Liver (tissue), 9 donors: ENCODE data around the gene MALRD1. TPM values are rescaled to one million over a fixed set of nuclear protein-coding genes. Genes with fewer than 3 reads are reported as not detected.

Experiments used
- DNase-seq: peaks from one replicate; pipeline ENCODE4 v3.0.0-alpha.2; 2017; ENCODE audit warnings: low spot score
- H3K27ac ChIP-seq, 2 donors: one replicate each; pipeline ENCODE4 v1.7.0; 2013; ENCODE audit warnings: inconsistent platforms in 2 of 2, low read length in 2 of 2, control low read depth in 1 of 2, low read depth in 1 of 2, mild to moderate bottlenecking in 1 of 2
- H3K27me3 ChIP-seq, 4 donors: one replicate each; pipeline versions ENCODE4 v1.6.1 to v1.7.0; 2013; ENCODE audit warnings: low read length in 3 of 4, inconsistent platforms in 1 of 4, mild to moderate bottlenecking in 1 of 4, moderate library complexity in 1 of 4; ENCODE audit not compliant: control insufficient read depth in 4 of 4, insufficient read depth in 4 of 4
- H3K36me3 ChIP-seq, 4 donors: one replicate each; pipeline versions ENCODE4 v1.6.1 to v1.7.0; 2013; ENCODE audit warnings: low read length in 3 of 4, mild to moderate bottlenecking in 3 of 4, low read depth in 1 of 4, moderate library complexity in 1 of 4; ENCODE audit not compliant: control insufficient read depth in 4 of 4, insufficient read depth in 3 of 4
- H3K4me1 ChIP-seq, 4 donors: one replicate each; pipeline versions ENCODE4 v1.6.1 to v1.7.0; 2013; ENCODE audit warnings: low read length in 3 of 4, mild to moderate bottlenecking in 3 of 4, moderate library complexity in 1 of 4; ENCODE audit not compliant: control insufficient read depth in 4 of 4, insufficient read depth in 4 of 4
- H3K4me3 ChIP-seq, 3 donors: one replicate each; pipeline versions ENCODE4 v1.6.1 to v1.7.0; 2013; ENCODE audit warnings: low read length in 3 of 3, control low read depth in 1 of 3, low read depth in 1 of 3, mild to moderate bottlenecking in 1 of 3
- H3K9ac ChIP-seq, 2 donors: one replicate each; pipeline ENCODE4 v1.7.0; 2013; ENCODE audit warnings: low read length in 2 of 2, mild to moderate bottlenecking in 2 of 2, moderate library complexity in 2 of 2, control low read depth in 1 of 2, low read depth in 1 of 2
- H3K9me3 ChIP-seq, 4 donors: one replicate each; pipeline versions ENCODE4 v1.6.1 to v1.7.0; 2013; ENCODE audit warnings: low read length in 3 of 4; ENCODE audit not compliant: control insufficient read depth in 4 of 4
- ATF3 ChIP-seq: IDR thresholded peaks from 2 replicates; pipeline ENCODE4 v1.6.1; 2016; ENCODE audit warnings: antibody characterized with exemption
- FOXA1 ChIP-seq: IDR thresholded peaks from 2 replicates; pipeline ENCODE4 v1.6.1; 2016; ENCODE audit warnings: antibody characterized with exemption
- FOXA2 ChIP-seq: IDR thresholded peaks from 2 replicates; pipeline ENCODE4 v1.6.1; 2016; ENCODE audit warnings: antibody characterized with exemption
- GABPA ChIP-seq, 2 donors: IDR thresholded peaks in 1 of 2; conservative IDR thresholded peaks in 1 of 2; 2 replicates each; pipeline ENCODE4 v1.6.1; 2016; ENCODE audit warnings: antibody characterized with exemption in 2 of 2, mild to moderate bottlenecking in 1 of 2, moderate library complexity in 1 of 2
- HNF4A ChIP-seq, 2 donors: conservative IDR thresholded peaks; 2 replicates each; pipeline ENCODE4 v1.6.1; 2016; ENCODE audit warnings: antibody characterized with exemption in 2 of 2, mild to moderate bottlenecking in 2 of 2
- HNF4G ChIP-seq: IDR thresholded peaks from 2 replicates; pipeline ENCODE4 v1.6.1; 2016; ENCODE audit warnings: antibody characterized with exemption
- JUND ChIP-seq, 2 donors: IDR thresholded peaks; 2 replicates each; pipeline ENCODE4 v1.6.1; 2016; ENCODE audit warnings: antibody characterized with exemption in 2 of 2
- NR2F2 ChIP-seq: IDR thresholded peaks from 2 replicates; pipeline ENCODE4 v1.6.1; 2016; ENCODE audit warnings: antibody characterized with exemption
- RAD21 ChIP-seq, 2 donors: IDR thresholded peaks; 2 replicates each; pipeline ENCODE4 v1.6.1; 2016; ENCODE audit warnings: antibody characterized with exemption in 2 of 2, mild to moderate bottlenecking in 2 of 2
- REST ChIP-seq: IDR thresholded peaks from 2 replicates; pipeline ENCODE4 v1.6.1; 2016; ENCODE audit warnings: antibody characterized with exemption, mild to moderate bottlenecking
- RXRA ChIP-seq, 2 donors: IDR thresholded peaks; 2 replicates each; pipeline ENCODE4 v1.6.1; 2017 to 2018; ENCODE audit warnings: antibody characterized with exemption in 2 of 2, mild to moderate bottlenecking in 1 of 2
- SP1 ChIP-seq: IDR thresholded peaks from 2 replicates; pipeline ENCODE4 v1.6.1; 2018; ENCODE audit warnings: antibody characterized with exemption, mild to moderate bottlenecking
- TAF1 ChIP-seq: conservative IDR thresholded peaks from 2 replicates; pipeline ENCODE4 v1.6.1; 2016; ENCODE audit warnings: antibody characterized with exemption, mild to moderate bottlenecking
- YY1 ChIP-seq: IDR thresholded peaks from 2 replicates; pipeline ENCODE4 v1.6.1; 2016; ENCODE audit warnings: antibody characterized with exemption, mild to moderate bottlenecking
- WGBS: extraction: QIAGEN DNeasy Blood & Tissue Kit; methylation state at CpG from one replicate; pipeline ENCODE4 v1.1.7; 2013; 5-methylcytosine and 5-hydroxymethylcytosine counted together
- polyA plus RNA-seq, 2 donors: library from polyadenylated mRNA; stranded (reverse) in 1 of 2; unstranded in 1 of 2; fragments of 200-250 nt in 1 of 2; fragments of >200 nt in 1 of 2; fragmentation: Nextera tagmentation in 1 of 2; extraction: Ambion mirVana in 1 of 2; gene quantifications; one replicate each; pipeline versions ENCODE4 v1.2.1 to v1.2.3, GENCODE V29; 2013 to 2015
- total RNA-seq, 2 donors: library from RNA; depleted of rRNA; stranded (reverse); fragments of >200 nt; gene quantifications; one replicate each; pipeline ENCODE4 v1.2.3, GENCODE V29; 2014
- TF ChIP-seq, protein P1 (sequence below): IDR thresholded peaks from 2 replicates; pipeline ENCODE4 v1.6.1; 2016; ENCODE audit warnings: antibody characterized with exemption
- TF ChIP-seq, protein P2 (sequence below): fragments of 150-350 bp; IDR thresholded peaks from 2 replicates; pipeline ENCODE4 v1.5.1; 2017; ENCODE audit warnings: improper control_type of control experiment, low read depth, low read length; ENCODE audit not compliant: missing input control
- donor health status: healthy.
- donor health status: healthy.
- donor health status: healthy.
- donor health status: healthy.
- donor health status: healthy.

MALRD1 gene
- total and polyA plus RNA-seq, 4 donors = 0.37 to 0.59 TPM; not detected in 2

- TF ChIP-seq HNF4A (conservative IDR thresholded peaks at IDR 0.05) (no peak), RAD21 (IDR thresholded peaks at IDR 0.05) (no peak), RXRA (IDR thresholded peaks at IDR 0.05) (no peak), ATF3 (no peak), SP1 (no peak), FOXA2 (no peak), JUND (IDR thresholded peaks at IDR 0.05) (no peak), NR2F2 (no peak)
- TF ChIP-seq, protein P1, sequence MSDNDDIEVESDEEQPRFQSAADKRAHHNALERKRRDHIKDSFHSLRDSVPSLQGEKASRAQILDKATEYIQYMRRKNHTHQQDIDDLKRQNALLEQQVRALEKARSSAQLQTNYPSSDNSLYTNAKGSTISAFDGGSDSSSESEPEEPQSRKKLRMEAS = no peak
- WGBS = 92% methylated on average over 3 of the region's 3 CpGs
- no peak for DNase-seq
Measured at GRCh38 chr10:19493917-19494316, 445.3 kb downstream of the MALRD1 start.

GRCh38 chr10:19497026-19497425, 448.4 kb downstream of the MALRD1 start:
- Histone ChIP-seq H3K9me3 (no peaks in the 10 kb centered on the region), H3K4me3 (no peak overlapping the region), H3K4me1 (no peaks in the 10 kb centered on the region), H3K9ac (no peak overlapping the region), H3K27ac (no peak overlapping the region), H3K27me3 (peaks cover 0 to 3% (median 0%) of the 10 kb centered on the region in 4 donors), H3K36me3 (no peaks in the 10 kb centered on the region)
- 82% methylated on average over 4 of the region's 4 CpGs for WGBS
- no peak for DNase-seq
- TF ChIP-seq GABPA (IDR thresholded peaks at IDR 0.05 in 1 of 2, conservative IDR thresholded peaks at IDR 0.05 in 1 of 2) = no peak
- TF ChIP-seq, protein P1 = no peak
- TF ChIP-seq, protein P2, sequence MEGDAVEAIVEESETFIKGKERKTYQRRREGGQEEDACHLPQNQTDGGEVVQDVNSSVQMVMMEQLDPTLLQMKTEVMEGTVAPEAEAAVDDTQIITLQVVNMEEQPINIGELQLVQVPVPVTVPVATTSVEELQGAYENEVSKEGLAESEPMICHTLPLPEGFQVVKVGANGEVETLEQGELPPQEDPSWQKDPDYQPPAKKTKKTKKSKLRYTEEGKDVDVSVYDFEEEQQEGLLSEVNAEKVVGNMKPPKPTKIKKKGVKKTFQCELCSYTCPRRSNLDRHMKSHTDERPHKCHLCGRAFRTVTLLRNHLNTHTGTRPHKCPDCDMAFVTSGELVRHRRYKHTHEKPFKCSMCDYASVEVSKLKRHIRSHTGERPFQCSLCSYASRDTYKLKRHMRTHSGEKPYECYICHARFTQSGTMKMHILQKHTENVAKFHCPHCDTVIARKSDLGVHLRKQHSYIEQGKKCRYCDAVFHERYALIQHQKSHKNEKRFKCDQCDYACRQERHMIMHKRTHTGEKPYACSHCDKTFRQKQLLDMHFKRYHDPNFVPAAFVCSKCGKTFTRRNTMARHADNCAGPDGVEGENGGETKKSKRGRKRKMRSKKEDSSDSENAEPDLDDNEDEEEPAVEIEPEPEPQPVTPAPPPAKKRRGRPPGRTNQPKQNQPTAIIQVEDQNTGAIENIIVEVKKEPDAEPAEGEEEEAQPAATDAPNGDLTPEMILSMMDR = no peak
- TF ChIP-seq JUND (IDR thresholded peaks at IDR 0.05) = no peak
- no peak for TF ChIP-seq FOXA2
- no peak for TF ChIP-seq SP1
- no peak for TF ChIP-seq YY1
- TF ChIP-seq HNF4G = no peak
- no peak for TF ChIP-seq RXRA (IDR thresholded peaks at IDR 0.05)
- TF ChIP-seq TAF1 = no peak
- TF ChIP-seq REST = no peak
- TF ChIP-seq FOXA1 = no peak
- no peak for TF ChIP-seq HNF4A (conservative IDR thresholded peaks at IDR 0.05)
- TF ChIP-seq RAD21 (IDR thresholded peaks at IDR 0.05) = no peak

More at GRCh38 chr10:19493917-19494316, 445.3 kb downstream of the MALRD1 start:
- no peaks in the 10 kb centered on the region for H3K36me3 ChIP-seq
- H3K9ac ChIP-seq = no peak overlapping the region
- H3K4me3 ChIP-seq = no peak overlapping the region
- peaks cover 0 to 3% (median 0%) of the 10 kb centered on the region in 4 donors for H3K27me3 ChIP-seq
- H3K9me3 ChIP-seq = no peaks in the 10 kb centered on the region
- H3K4me1 ChIP-seq = no peaks in the 10 kb centered on the region
- no peak overlapping the region for H3K27ac ChIP-seq
